Measurements from ENCODE around the gene SLC26A8. TPM values are rescaled to one million over a fixed set of nuclear protein-coding genes. Genes with fewer than 3 reads are reported as not detected.

SLC26A8 gene
- total RNA-seq, 2 donors from 2014 or later, result 15.2 TPM; not detected in 1

- TF ChIP-seq CTCF (IDR thresholded peaks at IDR 0.05) (no peak), POLR2AphosphoS5 (IDR thresholded peaks at IDR 0.05) (no peak), POLR2A (IDR thresholded peaks at IDR 0.05) (no peak)
- intact Hi-C loops (cut with DNase I), result no loop called here
- no peaks in the 10 kb centered on the region for H3K9me3 ChIP-seq
- peaks cover 2% of the 10 kb centered on the region for H3K4me1 ChIP-seq (replicated peaks)
- no peak for DNase-seq (ENCODE audit: low spot score)
- H3K4me3 ChIP-seq, result no peak overlapping the region
- WGBS, result 92% methylated on average over 3 of the region's 3 CpGs
- no peaks in the 10 kb centered on the region for H3K36me3 ChIP-seq
- H3K27ac ChIP-seq, result no peak overlapping the region
- H3K27me3 ChIP-seq (replicated peaks; ENCODE audit: insufficient read depth), result no peaks in the 10 kb centered on the region
These were observed 46.8 kb upstream of the SLC26A8 start for GRCh38 chr6:36071281-36071680.

- no peak for TF ChIP-seq CTCF (IDR thresholded peaks at IDR 0.05)
- no peak for TF ChIP-seq POLR2AphosphoS5 (IDR thresholded peaks at IDR 0.05)
- TF ChIP-seq POLR2A (IDR thresholded peaks at IDR 0.05), result no peak
- Histone ChIP-seq H3K9me3 (no peaks in the 10 kb centered on the region), H3K4me1 (replicated peaks) (peaks cover 2% of the 10 kb centered on the region), H3K27me3 (replicated peaks; ENCODE audit: insufficient read depth) (no peaks in the 10 kb centered on the region), H3K4me3 (no peak overlapping the region), H3K36me3 (no peaks in the 10 kb centered on the region), H3K27ac (no peak overlapping the region)
- no peak for DNase-seq (ENCODE audit: low spot score)
- intact Hi-C loops (cut with DNase I), result no loop called here
- WGBS, result 67% methylated on average over 3 of the region's 3 CpGs
These were observed 45.8 kb upstream of the SLC26A8 start for GRCh38 chr6:36070252-36070651.

GRCh38 chr6:36069573-36069972 lies 45.1 kb upstream of the SLC26A8 start:
- no peaks in the 10 kb centered on the region for H3K9me3 ChIP-seq
- TF ChIP-seq POLR2AphosphoS5 (IDR thresholded peaks at IDR 0.05) (no peak), CTCF (IDR thresholded peaks at IDR 0.05) (no peak), POLR2A (IDR thresholded peaks at IDR 0.05) (no peak)
- H3K4me3 ChIP-seq, result no peak overlapping the region
- H3K27ac ChIP-seq, result no peak overlapping the region
- peaks cover 2% of the 10 kb centered on the region for H3K4me1 ChIP-seq (replicated peaks)
- 45% methylated on average over 1 of the region's 1 CpG for WGBS
- no peak for DNase-seq (ENCODE audit: low spot score)
- intact Hi-C loops (cut with DNase I), result loop anchor here (5.0 kb wide), 1 partner anchor 37 kb away; no protein-coding TSS in a partner anchor
- no peaks in the 10 kb centered on the region for H3K36me3 ChIP-seq
- H3K27me3 ChIP-seq (replicated peaks; ENCODE audit: insufficient read depth), result no peaks in the 10 kb centered on the region

- H3K4me1 ChIP-seq (replicated peaks), result peaks cover 2% of the 10 kb centered on the region
- no peak overlapping the region for H3K27ac ChIP-seq
- no peaks in the 10 kb centered on the region for H3K27me3 ChIP-seq (replicated peaks; ENCODE audit: insufficient read depth)
- intact Hi-C loops (cut with DNase I), result loop anchor here (5.0 kb wide), 1 partner anchor 36 kb away; no protein-coding TSS in a partner anchor
- H3K36me3 ChIP-seq, result no peaks in the 10 kb centered on the region
- H3K4me3 ChIP-seq, result no peak overlapping the region
- DNase-seq (ENCODE audit: low spot score), result no peak
- H3K9me3 ChIP-seq, result no peaks in the 10 kb centered on the region
- TF ChIP-seq POLR2A (IDR thresholded peaks at IDR 0.05), result no peak
- no peak for TF ChIP-seq CTCF (IDR thresholded peaks at IDR 0.05)
- no peak for TF ChIP-seq POLR2AphosphoS5 (IDR thresholded peaks at IDR 0.05)
- 67% methylated on average over 3 of the region's 3 CpGs for WGBS
These were observed 44.1 kb upstream of the SLC26A8 start for GRCh38 chr6:36068586-36068985.

- H3K36me3 ChIP-seq, result no peaks in the 10 kb centered on the region
- H3K27ac ChIP-seq, result no peak overlapping the region
- TF ChIP-seq POLR2A (IDR thresholded peaks at IDR 0.05) (no peak), CTCF (IDR thresholded peaks at IDR 0.05) (no peak), POLR2AphosphoS5 (IDR thresholded peaks at IDR 0.05) (no peak)
- H3K4me1 ChIP-seq (replicated peaks), result peaks cover 2% of the 10 kb centered on the region
- H3K4me3 ChIP-seq, result no peak overlapping the region
- intact Hi-C loops (cut with DNase I), result loop anchor here (5.0 kb wide), 1 partner anchor 36 kb away; no protein-coding TSS in a partner anchor
- no peak for DNase-seq (ENCODE audit: low spot score)
- H3K9me3 ChIP-seq, result no peaks in the 10 kb centered on the region
- no peaks in the 10 kb centered on the region for H3K27me3 ChIP-seq (replicated peaks; ENCODE audit: insufficient read depth)
These were observed 43.6 kb upstream of the SLC26A8 start for GRCh38 chr6:36068012-36068392.

Measured in prostate gland (tissue), 2 donors.